SU-DHL-6 (cell line): ENCODE measurements around the gene GSDMA.

Experiments used
- EZH2phosphoT487 ChIP-seq: fragments of 200-600 bp; sonication (generic), shearing (Covaris generic); conservative IDR thresholded peaks from 2 replicates; pipeline ENCODE4 v1.6.1; 2018; ENCODE audit warnings: mild to moderate bottlenecking, antibody characterized with exemption, low read length, moderate library complexity, mixed read lengths
- TF ChIP-seq, protein P1 (sequence below): fragments of 200-600 bp; sonication (generic); IDR thresholded peaks from one replicate; pipeline ENCODE4 v1.5.1; 2017; ENCODE audit warnings: antibody characterized with exemption, mild to moderate bottlenecking, low read length, moderate library complexity; ENCODE audit not compliant: insufficient read depth, poor library complexity, severe bottlenecking

DNA sequence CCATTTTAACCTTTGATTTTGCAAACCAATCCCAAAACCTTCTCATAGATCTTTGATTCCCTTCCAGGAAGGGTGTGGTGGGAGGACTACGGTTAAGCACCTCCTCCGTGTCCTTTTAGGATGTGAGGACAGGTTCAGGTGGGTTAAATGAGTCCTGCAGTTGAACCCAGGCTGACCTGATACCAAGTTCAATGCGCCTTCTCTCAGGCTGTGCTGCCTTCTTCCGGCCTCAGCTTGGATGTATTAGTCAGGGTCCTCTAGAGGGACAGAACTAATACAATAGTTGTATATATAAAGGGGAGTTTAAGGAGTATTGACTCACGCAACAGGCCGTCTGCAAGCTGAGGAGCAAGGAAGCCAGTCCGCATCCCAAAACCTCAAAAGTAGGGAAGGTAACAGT lies 41.9 kb downstream of the GSDMA start:
- TF ChIP-seq EZH2phosphoT487: no peak
- TF ChIP-seq, protein P1, sequence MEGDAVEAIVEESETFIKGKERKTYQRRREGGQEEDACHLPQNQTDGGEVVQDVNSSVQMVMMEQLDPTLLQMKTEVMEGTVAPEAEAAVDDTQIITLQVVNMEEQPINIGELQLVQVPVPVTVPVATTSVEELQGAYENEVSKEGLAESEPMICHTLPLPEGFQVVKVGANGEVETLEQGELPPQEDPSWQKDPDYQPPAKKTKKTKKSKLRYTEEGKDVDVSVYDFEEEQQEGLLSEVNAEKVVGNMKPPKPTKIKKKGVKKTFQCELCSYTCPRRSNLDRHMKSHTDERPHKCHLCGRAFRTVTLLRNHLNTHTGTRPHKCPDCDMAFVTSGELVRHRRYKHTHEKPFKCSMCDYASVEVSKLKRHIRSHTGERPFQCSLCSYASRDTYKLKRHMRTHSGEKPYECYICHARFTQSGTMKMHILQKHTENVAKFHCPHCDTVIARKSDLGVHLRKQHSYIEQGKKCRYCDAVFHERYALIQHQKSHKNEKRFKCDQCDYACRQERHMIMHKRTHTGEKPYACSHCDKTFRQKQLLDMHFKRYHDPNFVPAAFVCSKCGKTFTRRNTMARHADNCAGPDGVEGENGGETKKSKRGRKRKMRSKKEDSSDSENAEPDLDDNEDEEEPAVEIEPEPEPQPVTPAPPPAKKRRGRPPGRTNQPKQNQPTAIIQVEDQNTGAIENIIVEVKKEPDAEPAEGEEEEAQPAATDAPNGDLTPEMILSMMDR: no peak
